Neural cell (in vitro differentiated cells): ENCODE results near the gene DENND5A.

Source experiments
- EP300 ChIP-seq: fragments of 450-650 bp; conservative IDR thresholded peaks from 2 replicates; pipeline ENCODE4 v1.6.1; 2014; ENCODE audit warnings: antibody characterized with exemption, mild to moderate bottlenecking, moderate library complexity; ENCODE audit not compliant: poor library complexity, severe bottlenecking
- EZH2 ChIP-seq: fragments of 200-600, 300-800 bp; shearing (Covaris generic), sonication (generic); IDR thresholded peaks from 2 replicates; pipeline ENCODE4 v1.6.1; 2014; ENCODE audit warnings: antibody characterized with exemption, low read length, borderline replicate concordance, mild to moderate bottlenecking; ENCODE audit not compliant: insufficient read depth, poor library complexity, severe bottlenecking
- POLR2AphosphoS5 ChIP-seq: IDR thresholded peaks from 2 replicates; pipeline ENCODE4 v1.6.1; 2012
- SMC3 ChIP-seq: fragments of 450-650 bp; conservative IDR thresholded peaks from 2 replicates; pipeline ENCODE4 v1.6.1; 2014; ENCODE audit warnings: antibody characterized with exemption, mild to moderate bottlenecking, moderate library complexity; ENCODE audit not compliant: poor library complexity
- TAF1 ChIP-seq: IDR thresholded peaks from 2 replicates; pipeline ENCODE4 v1.6.1; 2012; ENCODE audit warnings: low read depth
- TF ChIP-seq, protein P1 (sequence below): fragments of 450-650 bp; IDR thresholded peaks from 2 replicates; pipeline ENCODE4 v1.5.1; 2014; ENCODE audit warnings: antibody characterized with exemption, mild to moderate bottlenecking, moderate library complexity; ENCODE audit not compliant: poor library complexity, severe bottlenecking

DNA sequence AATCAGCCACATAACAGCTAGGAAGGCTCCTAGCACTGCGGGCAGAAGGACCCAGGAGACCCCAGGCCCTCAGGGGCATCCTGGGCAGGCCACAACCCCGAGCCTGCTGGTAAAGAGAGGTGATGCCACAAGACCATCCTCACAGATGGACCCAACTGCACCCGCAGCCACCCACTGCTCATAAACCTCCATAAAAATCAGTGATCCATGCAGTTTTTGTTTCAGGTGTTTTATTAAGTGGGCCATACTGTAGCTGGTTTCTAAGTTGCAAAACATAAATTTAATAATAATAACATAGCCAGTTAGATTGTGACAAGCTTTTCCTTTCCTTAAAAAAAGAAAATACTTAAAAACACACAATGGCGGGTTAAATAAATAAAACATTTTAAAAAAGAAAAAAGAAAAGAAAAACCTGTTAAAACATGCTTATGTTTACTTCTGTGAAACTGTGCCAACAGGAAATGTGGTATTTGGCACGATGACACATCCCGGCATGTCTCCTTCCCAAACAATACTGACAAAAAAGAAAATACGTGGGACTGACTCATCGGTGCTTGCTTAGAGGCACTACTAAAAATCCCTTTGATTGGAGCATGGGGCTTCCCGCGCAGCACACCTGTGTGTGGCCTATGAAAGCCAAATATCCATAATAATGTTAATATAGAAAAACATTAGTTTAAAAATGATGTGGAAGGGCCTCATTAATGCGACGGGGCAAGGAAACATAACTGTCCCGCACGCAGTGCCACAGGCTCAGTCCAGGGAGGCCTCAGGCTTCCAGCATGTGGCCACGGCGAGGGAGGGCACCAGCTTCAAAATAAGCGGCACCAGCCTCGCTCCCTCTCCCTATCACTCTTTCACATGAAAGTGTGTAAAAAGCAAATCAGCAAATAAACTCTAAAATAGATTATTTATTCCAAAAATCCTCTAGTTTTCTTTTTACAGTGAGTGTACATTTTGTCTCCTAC, 126.3 kb downstream of the DENND5A start:
- TF ChIP-seq, protein P1, sequence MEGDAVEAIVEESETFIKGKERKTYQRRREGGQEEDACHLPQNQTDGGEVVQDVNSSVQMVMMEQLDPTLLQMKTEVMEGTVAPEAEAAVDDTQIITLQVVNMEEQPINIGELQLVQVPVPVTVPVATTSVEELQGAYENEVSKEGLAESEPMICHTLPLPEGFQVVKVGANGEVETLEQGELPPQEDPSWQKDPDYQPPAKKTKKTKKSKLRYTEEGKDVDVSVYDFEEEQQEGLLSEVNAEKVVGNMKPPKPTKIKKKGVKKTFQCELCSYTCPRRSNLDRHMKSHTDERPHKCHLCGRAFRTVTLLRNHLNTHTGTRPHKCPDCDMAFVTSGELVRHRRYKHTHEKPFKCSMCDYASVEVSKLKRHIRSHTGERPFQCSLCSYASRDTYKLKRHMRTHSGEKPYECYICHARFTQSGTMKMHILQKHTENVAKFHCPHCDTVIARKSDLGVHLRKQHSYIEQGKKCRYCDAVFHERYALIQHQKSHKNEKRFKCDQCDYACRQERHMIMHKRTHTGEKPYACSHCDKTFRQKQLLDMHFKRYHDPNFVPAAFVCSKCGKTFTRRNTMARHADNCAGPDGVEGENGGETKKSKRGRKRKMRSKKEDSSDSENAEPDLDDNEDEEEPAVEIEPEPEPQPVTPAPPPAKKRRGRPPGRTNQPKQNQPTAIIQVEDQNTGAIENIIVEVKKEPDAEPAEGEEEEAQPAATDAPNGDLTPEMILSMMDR = no peak
- TF ChIP-seq SMC3 = no peak
- TF ChIP-seq EZH2 = no peak
- TF ChIP-seq POLR2AphosphoS5 = no peak
- TF ChIP-seq TAF1 = no peak
- TF ChIP-seq EP300 = no peak
